LoVo (cell line): ENCODE data around the gene MUC2.

Experiments
- DNase-seq: peaks from one replicate; pipeline ENCODE4 v3.0.0-alpha.2; 2016; ENCODE audit warnings: low spot score

The MUC2 gene

GRCh38 chr11:1036931-1037330 is 37.7 kb upstream of the MUC2 start:
- DNase-seq = no peak

- no peak for DNase-seq
These were observed 37.1 kb upstream of the MUC2 start for GRCh38 chr11:1037506-1038055.

- DNase-seq = no peak
These were observed 36.3 kb upstream of the MUC2 start for GRCh38 chr11:1038361-1038760.

GRCh38 chr11:1038921-1039320 is 35.8 kb upstream of the MUC2 start:
- DNase-seq = no peak

- no peak for DNase-seq
These were observed 34.9 kb upstream of the MUC2 start for GRCh38 chr11:1039481-1040427.

GRCh38 chr11:1040428-1041148 is 34.1 kb upstream of the MUC2 start:
- no peak for DNase-seq

- no peak for DNase-seq
These were observed 33.6 kb upstream of the MUC2 start for GRCh38 chr11:1041149-1041467.

GRCh38 chr11:1041471-1041870 is 33.2 kb upstream of the MUC2 start:
- no peak for DNase-seq

- DNase-seq = peak; percentile 51
These were observed 32.6 kb upstream of the MUC2 start for GRCh38 chr11:1041936-1042608.

- DNase-seq = no peak
These were observed 31.8 kb upstream of the MUC2 start for GRCh38 chr11:1042626-1043562.

GRCh38 chr11:1043563-1044096 is 31.0 kb upstream of the MUC2 start:
- no peak for DNase-seq

GRCh38 chr11:1044160-1044559 is 30.5 kb upstream of the MUC2 start:
- no peak for DNase-seq

GRCh38 chr11:1047595-1048156 is 27.0 kb upstream of the MUC2 start:
- DNase-seq = no peak

GRCh38 chr11:1048375-1049070 is 26.2 kb upstream of the MUC2 start:
- no peak for DNase-seq

- DNase-seq = no peak
These were observed 25.6 kb upstream of the MUC2 start for GRCh38 chr11:1049071-1049405.

- no peak for DNase-seq
These were observed 25.2 kb upstream of the MUC2 start for GRCh38 chr11:1049431-1049891.

GRCh38 chr11:1049911-1050580 is 24.6 kb upstream of the MUC2 start:
- no peak for DNase-seq

GRCh38 chr11:1050581-1051355 is 23.9 kb upstream of the MUC2 start:
- peak; percentile 63 for DNase-seq
